ENCODE data around the gene MNT. TPM values are rescaled to one million over a fixed set of nuclear protein-coding genes. Genes with fewer than 3 reads are reported as not detected.
A peak's percentile ranks its signal among the peaks of the same experiment; 100 is the strongest.

Gene MNT
- total RNA-seq, 1 experiment from 2014 or later, result 24.4 TPM

DNA sequence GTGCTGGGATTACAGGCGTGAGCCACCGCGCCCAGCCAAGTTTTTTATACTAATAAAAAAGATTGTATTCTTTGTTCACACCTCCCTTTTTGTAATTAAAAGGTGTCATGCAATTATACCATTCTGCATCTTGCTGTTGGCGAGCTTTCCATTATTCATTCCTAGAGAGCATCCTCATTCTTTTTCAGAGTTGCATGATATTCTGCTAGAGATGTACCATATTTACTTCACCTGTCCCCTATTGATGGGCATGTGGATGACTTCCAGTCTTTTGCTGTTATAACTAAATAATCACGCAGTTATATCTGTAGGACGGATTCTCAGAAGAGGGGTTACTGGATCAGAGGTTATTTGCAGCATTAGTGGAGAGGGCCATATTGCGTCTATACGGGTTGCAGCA, 46.5 kb downstream of the MNT start:
- Mint-ChIP-seq H3K9me3 (ENCODE audit: unreplicated experiment) (no peaks in the 10 kb centered on the region), H3K27ac (ENCODE audit: unreplicated experiment) (no peak overlapping the region)

DNA sequence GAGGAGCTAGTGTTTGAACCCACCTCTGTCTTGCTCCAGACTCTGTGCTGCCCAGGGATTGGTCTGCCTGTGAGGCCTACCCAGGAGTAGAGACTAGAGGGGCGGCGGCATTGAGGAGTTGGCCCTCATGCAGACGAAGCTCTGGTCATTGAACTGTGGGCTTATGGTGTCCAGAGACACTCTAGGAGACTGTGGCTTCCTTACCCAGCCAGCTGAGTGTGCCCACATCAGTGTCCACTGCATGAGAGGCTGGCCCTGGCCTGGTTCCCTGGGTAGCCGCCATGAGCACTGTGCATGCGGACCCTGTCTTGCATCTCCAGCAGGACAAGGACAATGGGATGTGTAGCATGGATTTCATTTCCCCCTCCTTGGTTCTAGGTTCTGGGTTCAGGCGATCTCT, 49.6 kb downstream of the MNT start:
- H3K27me3 Mint-ChIP-seq (ENCODE audit: insufficient read depth, unreplicated experiment), result no peaks in the 10 kb centered on the region
- H3K4me3 Mint-ChIP-seq (ENCODE audit: unreplicated experiment), result no peak overlapping the region
- Histone ChIP-seq H3K4me3 (ENCODE audit: low read depth, low read length) (no peak overlapping the region), H3K9me3 (no peaks in the 10 kb centered on the region), H3K4me1 (peaks cover 31% of the 10 kb centered on the region), H3K27me3 (replicated peaks; ENCODE audit: control insufficient read depth, insufficient read depth, low read length) (no peaks in the 10 kb centered on the region), H3K36me3 (ENCODE audit: control insufficient read depth, insufficient read depth, low read length) (no peaks in the 10 kb centered on the region; the same call in 1 of the 2 replicates)
- no peak overlapping the region for H3K27ac Mint-ChIP-seq (ENCODE audit: unreplicated experiment)
- peaks cover 15% of the 10 kb centered on the region for H3K36me3 Mint-ChIP-seq (ENCODE audit: insufficient read depth, unreplicated experiment)
- H3K4me1 Mint-ChIP-seq (ENCODE audit: low read depth, unreplicated experiment), result peaks cover 14% of the 10 kb centered on the region
- intact Hi-C loops (cut with micrococcal nuclease; ENCODE audit: unreplicated experiment), result loop anchor here (5.0 kb wide), 1 partner anchor 299 kb away; no protein-coding TSS in a partner anchor
- DNase-seq, result no peak
- ChIA-PET CTCF (interaction anchor here (0.5 kb wide), 1 partner anchor 25 kb away, joined by 3 read pairs; no protein-coding TSS in a partner anchor), POLR2A (no interaction called here)
- H3K9me3 Mint-ChIP-seq (ENCODE audit: unreplicated experiment), result no peaks in the 10 kb centered on the region
- no TSS peak for BruUV-seq (replicated peaks)
- TF ChIP-seq, protein P1, sequence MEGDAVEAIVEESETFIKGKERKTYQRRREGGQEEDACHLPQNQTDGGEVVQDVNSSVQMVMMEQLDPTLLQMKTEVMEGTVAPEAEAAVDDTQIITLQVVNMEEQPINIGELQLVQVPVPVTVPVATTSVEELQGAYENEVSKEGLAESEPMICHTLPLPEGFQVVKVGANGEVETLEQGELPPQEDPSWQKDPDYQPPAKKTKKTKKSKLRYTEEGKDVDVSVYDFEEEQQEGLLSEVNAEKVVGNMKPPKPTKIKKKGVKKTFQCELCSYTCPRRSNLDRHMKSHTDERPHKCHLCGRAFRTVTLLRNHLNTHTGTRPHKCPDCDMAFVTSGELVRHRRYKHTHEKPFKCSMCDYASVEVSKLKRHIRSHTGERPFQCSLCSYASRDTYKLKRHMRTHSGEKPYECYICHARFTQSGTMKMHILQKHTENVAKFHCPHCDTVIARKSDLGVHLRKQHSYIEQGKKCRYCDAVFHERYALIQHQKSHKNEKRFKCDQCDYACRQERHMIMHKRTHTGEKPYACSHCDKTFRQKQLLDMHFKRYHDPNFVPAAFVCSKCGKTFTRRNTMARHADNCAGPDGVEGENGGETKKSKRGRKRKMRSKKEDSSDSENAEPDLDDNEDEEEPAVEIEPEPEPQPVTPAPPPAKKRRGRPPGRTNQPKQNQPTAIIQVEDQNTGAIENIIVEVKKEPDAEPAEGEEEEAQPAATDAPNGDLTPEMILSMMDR (IDR thresholded peaks at IDR 0.05; ENCODE audit: insufficient read depth in 1 of 2, low read depth in 1 of 2, low read length in 1 of 2, severe bottlenecking in 1 of 2, unreplicated experiment in 1 of 2), result no peak

More for the DNA sequence above, 46.5 kb downstream of the MNT start:
- Histone ChIP-seq H3K4me3 (ENCODE audit: low read depth, low read length) (no peak overlapping the region), H3K36me3 (ENCODE audit: control insufficient read depth, insufficient read depth, low read length) (no peaks in the 10 kb centered on the region; the same call in 1 of the 2 replicates), H3K9me3 (no peaks in the 10 kb centered on the region), H3K27me3 (replicated peaks; ENCODE audit: control insufficient read depth, insufficient read depth, low read length) (no peaks in the 10 kb centered on the region), H3K4me1 (peaks cover 6% of the 10 kb centered on the region; the same call in 1 of the 2 replicates)
- TF ChIP-seq, protein P1 (IDR thresholded peaks at IDR 0.05; ENCODE audit: insufficient read depth in 1 of 2, low read depth in 1 of 2, low read length in 1 of 2, severe bottlenecking in 1 of 2, unreplicated experiment in 1 of 2), result no peak
- Mint-ChIP-seq H3K4me1 (ENCODE audit: low read depth, unreplicated experiment) (no peaks in the 10 kb centered on the region), H3K36me3 (ENCODE audit: insufficient read depth, unreplicated experiment) (peaks cover 2% of the 10 kb centered on the region), H3K4me3 (ENCODE audit: unreplicated experiment) (no peak overlapping the region), H3K27me3 (ENCODE audit: insufficient read depth, unreplicated experiment) (no peaks in the 10 kb centered on the region)
- intact Hi-C loops (cut with micrococcal nuclease; ENCODE audit: unreplicated experiment), result loop anchor here (5.0 kb wide), 1 partner anchor 302 kb away; no protein-coding TSS in a partner anchor
- ChIA-PET CTCF (interaction anchor here (1.5 kb wide), 1 partner anchor 28 kb away, joined by 5 read pairs; no protein-coding TSS in a partner anchor), POLR2A (no interaction called here)
- DNase-seq, result no peak
- BruUV-seq (replicated peaks), result no TSS peak

DNA sequence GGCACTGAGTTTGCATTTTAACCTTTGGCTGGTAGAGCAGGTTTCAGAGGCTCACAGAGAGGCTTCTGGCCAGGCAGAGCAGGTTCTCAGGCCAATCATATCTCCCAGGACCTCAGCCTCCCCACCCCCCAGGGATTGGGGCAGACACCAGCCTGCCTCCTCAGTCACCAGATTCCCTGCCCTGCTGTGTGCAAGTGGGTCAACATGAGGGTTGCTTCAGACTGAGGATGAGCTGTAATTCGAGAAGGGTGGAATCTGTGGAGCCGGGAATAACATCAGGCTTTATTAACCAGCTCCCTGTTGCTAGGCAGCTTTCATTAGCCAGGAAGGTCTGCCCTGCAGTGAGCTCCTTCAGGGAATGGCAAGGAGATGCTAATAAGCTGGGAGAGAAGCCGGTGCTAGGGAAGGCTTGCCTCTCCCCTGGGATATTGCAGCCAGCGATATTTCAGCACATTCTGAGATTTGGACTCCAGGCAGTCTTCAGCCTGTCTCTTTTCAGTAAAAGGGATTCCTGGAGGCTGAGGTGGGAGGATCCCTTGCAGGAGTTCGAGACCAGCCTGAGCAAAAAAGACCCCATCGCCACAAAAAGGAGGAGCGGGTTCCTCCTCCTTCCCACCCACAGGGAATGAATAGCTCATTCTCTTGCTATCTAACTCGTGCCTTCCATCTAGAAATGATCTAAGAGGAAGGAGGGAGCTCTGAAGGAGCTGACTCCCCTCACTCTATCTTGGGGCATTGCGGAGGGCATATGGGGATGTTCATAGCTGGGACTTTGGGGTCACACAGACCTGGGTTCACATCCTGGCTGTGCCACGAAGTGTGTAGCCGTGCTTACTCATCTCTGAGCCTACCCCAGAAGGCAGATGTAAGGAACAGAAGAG, 52.8 kb downstream of the MNT start:
- Mint-ChIP-seq H3K27ac (ENCODE audit: unreplicated experiment) (peak overlapping the region; percentile 90), H3K4me3 (ENCODE audit: unreplicated experiment) (peak overlapping the region; percentile 59), H3K4me1 (ENCODE audit: low read depth, unreplicated experiment) (peaks cover 21% of the 10 kb centered on the region), H3K9me3 (ENCODE audit: unreplicated experiment) (no peaks in the 10 kb centered on the region), H3K27me3 (ENCODE audit: insufficient read depth, unreplicated experiment) (no peaks in the 10 kb centered on the region), H3K36me3 (ENCODE audit: insufficient read depth, unreplicated experiment) (peaks cover 26% of the 10 kb centered on the region)
- ChIA-PET CTCF (interaction anchor here (0.6 to 1.5 kb wide), 7 partner anchors 11 to 68 kb away, joined by 3 to 20 read pairs (median 4); partner anchors contain the start of genes SGSM2, SMG6, SRR and TSR1), POLR2A (interaction anchor here (0.6 to 1.5 kb wide), 8 partner anchors 10 to 229 kb away, joined by 3 to 29 read pairs (median 5); partner anchors contain the start of genes METTL16, SGSM2, SMG6 and SRR)
- BruUV-seq (replicated peaks), result TSS peak; percentile 42
- H3K27me3 ChIP-seq (replicated peaks; ENCODE audit: control insufficient read depth, insufficient read depth, low read length), result no peaks in the 10 kb centered on the region
- TF ChIP-seq, protein P1 (IDR thresholded peaks at IDR 0.05; ENCODE audit: insufficient read depth in 1 of 2, low read depth in 1 of 2, low read length in 1 of 2, severe bottlenecking in 1 of 2, unreplicated experiment in 1 of 2), result no peak
- H3K4me3 ChIP-seq (ENCODE audit: low read depth, low read length), result no peak overlapping the region
- H3K9me3 ChIP-seq, result no peaks in the 10 kb centered on the region
- peaks cover 32% of the 10 kb centered on the region for H3K4me1 ChIP-seq
- intact Hi-C loops (cut with micrococcal nuclease; ENCODE audit: unreplicated experiment), result loop anchor here (1.0 kb wide), 1 partner anchor 10 kb away; no protein-coding TSS in a partner anchor
- peaks cover under 1% of the 10 kb centered on the region for H3K36me3 ChIP-seq (ENCODE audit: control insufficient read depth, insufficient read depth, low read length)
- DNase-seq, result peak; percentile 96 to 97

Measured in Caco-2 (cell line).